SU-DHL-6 (cell line): ENCODE results near the gene TMEM131L.

Experiments used
- CTCF ChIP-seq: fragments of 200-600 bp; sonication (generic); IDR thresholded peaks from one replicate; pipeline ENCODE4 v1.5.1; 2017; ENCODE audit warnings: antibody characterized with exemption, mild to moderate bottlenecking, low read length, moderate library complexity; ENCODE audit not compliant: insufficient read depth, poor library complexity, severe bottlenecking
- EZH2phosphoT487 ChIP-seq: fragments of 200-600 bp; sonication (generic), shearing (Covaris generic); conservative IDR thresholded peaks from 2 replicates; pipeline ENCODE4 v1.6.1; 2018; ENCODE audit warnings: mild to moderate bottlenecking, antibody characterized with exemption, low read length, moderate library complexity, mixed read lengths

GRCh38 chr4:153663667-153664066, 197.5 kb downstream of the TMEM131L start:
- TF ChIP-seq CTCF, result no peak
- TF ChIP-seq EZH2phosphoT487, result no peak
